ENCODE data around the gene MTERF4. TPM values are rescaled to one million over a fixed set of nuclear protein-coding genes. Genes with fewer than 3 reads are reported as not detected.

Gene MTERF4
- total RNA-seq, 6 donors from 2014 or later, result 22.3 to 54.4 (median 25.4) TPM

DNA sequence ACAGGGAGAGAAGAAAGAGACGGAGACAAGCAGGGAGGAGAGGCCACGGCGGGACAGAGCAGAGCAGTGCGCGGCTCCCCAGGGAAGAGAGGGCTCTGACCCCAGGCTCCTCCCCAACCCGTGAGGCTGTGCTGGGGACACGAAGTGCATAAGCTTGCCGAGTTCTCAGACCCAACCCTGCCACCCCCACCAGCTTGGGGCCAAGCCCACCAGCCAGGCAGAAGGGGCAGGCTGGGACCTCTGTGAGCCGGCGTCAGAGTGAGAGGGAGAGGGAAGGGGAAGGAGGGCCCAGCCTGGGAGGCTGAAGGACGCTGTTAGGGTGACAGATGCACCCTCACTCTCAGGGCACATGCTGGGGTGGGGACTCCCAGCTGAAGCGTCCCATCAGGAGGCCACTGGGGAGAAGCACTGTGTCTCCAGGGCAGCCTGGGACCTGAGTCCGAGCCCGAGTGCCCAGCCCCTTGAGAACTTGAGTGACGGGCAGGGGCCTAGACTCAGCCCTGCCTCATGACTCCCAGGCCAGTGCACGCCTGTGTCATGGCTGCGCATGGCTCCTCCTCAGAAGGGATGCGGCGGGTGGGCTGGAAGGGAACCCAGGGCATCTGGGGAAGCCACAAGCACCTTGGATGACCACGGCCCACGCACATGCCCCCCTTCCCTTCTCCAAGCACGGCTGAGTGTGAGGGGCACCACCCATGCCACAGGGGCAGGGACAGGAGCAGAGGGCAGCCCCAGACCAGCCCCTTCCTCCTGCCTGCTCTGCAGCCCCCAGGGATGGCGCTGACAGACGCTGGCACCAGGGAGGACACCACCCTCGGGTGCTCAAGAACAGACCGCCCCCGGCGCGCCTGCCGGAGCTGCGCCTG is 31.0 kb downstream of the MTERF4 start:
- H3K4me3 ChIP-seq, result no peak overlapping the region
- no peaks in the 10 kb centered on the region for H3K27me3 ChIP-seq
- no peaks in the 10 kb centered on the region for H3K4me1 ChIP-seq
- no peaks in the 10 kb centered on the region for H3K9me3 ChIP-seq
- H3K36me3 ChIP-seq, result peaks cover 0 to 88% (median 43%) of the 10 kb centered on the region in 4 donors
- 89 to 92% methylated on average over 18 to 30 of the region's 31 CpGs for WGBS, 2 donors
- no peak for ATAC-seq (ENCODE audit: low FRiP score in 2 of 2)
- peak in 1 of 2 donors; percentile 56 for DNase-seq
- TF ChIP-seq POLR2A (IDR thresholded peaks at IDR 0.05) (no peak), EP300 (IDR thresholded peaks at IDR 0.05) (no peak), POLR2AphosphoS5 (IDR thresholded peaks at IDR 0.05) (no peak)
- TF ChIP-seq, protein P1, sequence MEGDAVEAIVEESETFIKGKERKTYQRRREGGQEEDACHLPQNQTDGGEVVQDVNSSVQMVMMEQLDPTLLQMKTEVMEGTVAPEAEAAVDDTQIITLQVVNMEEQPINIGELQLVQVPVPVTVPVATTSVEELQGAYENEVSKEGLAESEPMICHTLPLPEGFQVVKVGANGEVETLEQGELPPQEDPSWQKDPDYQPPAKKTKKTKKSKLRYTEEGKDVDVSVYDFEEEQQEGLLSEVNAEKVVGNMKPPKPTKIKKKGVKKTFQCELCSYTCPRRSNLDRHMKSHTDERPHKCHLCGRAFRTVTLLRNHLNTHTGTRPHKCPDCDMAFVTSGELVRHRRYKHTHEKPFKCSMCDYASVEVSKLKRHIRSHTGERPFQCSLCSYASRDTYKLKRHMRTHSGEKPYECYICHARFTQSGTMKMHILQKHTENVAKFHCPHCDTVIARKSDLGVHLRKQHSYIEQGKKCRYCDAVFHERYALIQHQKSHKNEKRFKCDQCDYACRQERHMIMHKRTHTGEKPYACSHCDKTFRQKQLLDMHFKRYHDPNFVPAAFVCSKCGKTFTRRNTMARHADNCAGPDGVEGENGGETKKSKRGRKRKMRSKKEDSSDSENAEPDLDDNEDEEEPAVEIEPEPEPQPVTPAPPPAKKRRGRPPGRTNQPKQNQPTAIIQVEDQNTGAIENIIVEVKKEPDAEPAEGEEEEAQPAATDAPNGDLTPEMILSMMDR (IDR thresholded peaks at IDR 0.05), result no peak
- no peak overlapping the region for H3K27ac ChIP-seq

- Histone ChIP-seq H3K4me3 (no peak overlapping the region), H3K36me3 (peaks cover 0 to 89% (median 43%) of the 10 kb centered on the region in 4 donors), H3K27me3 (no peaks in the 10 kb centered on the region), H3K9me3 (no peaks in the 10 kb centered on the region), H3K27ac (no peak overlapping the region), H3K4me1 (no peaks in the 10 kb centered on the region)
- TF ChIP-seq EP300 (IDR thresholded peaks at IDR 0.05) (no peak), POLR2AphosphoS5 (IDR thresholded peaks at IDR 0.05) (no peak), POLR2A (IDR thresholded peaks at IDR 0.05) (no peak)
- TF ChIP-seq, protein P1 (IDR thresholded peaks at IDR 0.05), result no peak
- DNase-seq (peak in 1 of 2 donors; percentile 62), ATAC-seq (ENCODE audit: low FRiP score in 2 of 2) (no peak)
- WGBS, 2 donors, result 92 to 98% methylated on average over 11 to 13 of the region's 13 CpGs
These were observed 31.7 kb downstream of the MTERF4 start for GRCh38 chr2:241070361-241070760.

GRCh38 chr2:241069821-241070281 is 32.2 kb downstream of the MTERF4 start:
- Histone ChIP-seq H3K9me3 (no peaks in the 10 kb centered on the region), H3K27me3 (no peaks in the 10 kb centered on the region), H3K4me1 (no peaks in the 10 kb centered on the region), H3K27ac (no peak overlapping the region), H3K4me3 (no peak overlapping the region), H3K36me3 (peaks cover 0 to 89% (median 41%) of the 10 kb centered on the region in 4 donors)
- DNase-seq (peak in 1 of 2 donors; percentile 81), ATAC-seq (ENCODE audit: low FRiP score in 2 of 2) (no peak)
- TF ChIP-seq POLR2AphosphoS5 (IDR thresholded peaks at IDR 0.05), result no peak
- TF ChIP-seq, protein P1 (IDR thresholded peaks at IDR 0.05), result no peak
- TF ChIP-seq POLR2A (IDR thresholded peaks at IDR 0.05), result no peak
- no peak for TF ChIP-seq EP300 (IDR thresholded peaks at IDR 0.05)
- WGBS, 2 donors, result 67 to 88% methylated on average over 7 to 26 of the region's 26 CpGs

GRCh38 chr2:241068942-241069810 is 32.9 kb downstream of the MTERF4 start:
- H3K27ac ChIP-seq, result no peak overlapping the region
- no peaks in the 10 kb centered on the region for H3K27me3 ChIP-seq
- WGBS, 2 donors, result 90 to 93% methylated on average over 4 to 18 of the region's 28 CpGs
- DNase-seq (peak; percentile 15 to 72), ATAC-seq (ENCODE audit: low FRiP score in 2 of 2) (no peak)
- no peak overlapping the region for H3K4me3 ChIP-seq
- H3K4me1 ChIP-seq, result peaks cover 0 to 6% (median 0%) of the 10 kb centered on the region in 4 donors
- peaks cover 0 to 83% (median 39%) of the 10 kb centered on the region in 4 donors for H3K36me3 ChIP-seq
- TF ChIP-seq POLR2A (IDR thresholded peaks at IDR 0.05) (no peak), EP300 (IDR thresholded peaks at IDR 0.05) (no peak), POLR2AphosphoS5 (IDR thresholded peaks at IDR 0.05) (no peak)
- TF ChIP-seq, protein P1 (IDR thresholded peaks at IDR 0.05), result no peak
- no peaks in the 10 kb centered on the region for H3K9me3 ChIP-seq
